Measurements from ENCODE around the gene ECHDC1.

- no peak for TF ChIP-seq POLR2A (IDR thresholded peaks at IDR 0.05)
- TF ChIP-seq CTCF (IDR thresholded peaks at IDR 0.05): no peak
These were observed 80.5 kb downstream of the ECHDC1 start for GRCh38 chr6:127262896-127263295.
